Measurements from ENCODE around the gene TEKT1.

TEKT1 gene

GRCh38 chr17:6756425-6757031, 75.0 kb downstream of the TEKT1 start:
- no peak for FAIRE-seq

- FAIRE-seq, result no peak
These were observed 75.8 kb downstream of the TEKT1 start, which contains the start of gene XAF1 for GRCh38 chr17:6755731-6756184. XAF1 (plus strand) TSS chr17:6756046; CDS start chr17:6756079, 33 bp downstream.

- FAIRE-seq, result no peak
These were observed 76.2 kb downstream of the TEKT1 start for GRCh38 chr17:6755281-6755680.

GRCh38 chr17:6753546-6753945, 78.0 kb downstream of the TEKT1 start:
- no peak for FAIRE-seq

- FAIRE-seq, result peak; percentile 37
These were observed 78.5 kb downstream of the TEKT1 start for GRCh38 chr17:6753006-6753445.

- no peak for FAIRE-seq
These were observed 79.2 kb downstream of the TEKT1 start for GRCh38 chr17:6752068-6752909.

- FAIRE-seq, result no peak
These were observed 82.0 kb downstream of the TEKT1 start for GRCh38 chr17:6749519-6749918.

DNA sequence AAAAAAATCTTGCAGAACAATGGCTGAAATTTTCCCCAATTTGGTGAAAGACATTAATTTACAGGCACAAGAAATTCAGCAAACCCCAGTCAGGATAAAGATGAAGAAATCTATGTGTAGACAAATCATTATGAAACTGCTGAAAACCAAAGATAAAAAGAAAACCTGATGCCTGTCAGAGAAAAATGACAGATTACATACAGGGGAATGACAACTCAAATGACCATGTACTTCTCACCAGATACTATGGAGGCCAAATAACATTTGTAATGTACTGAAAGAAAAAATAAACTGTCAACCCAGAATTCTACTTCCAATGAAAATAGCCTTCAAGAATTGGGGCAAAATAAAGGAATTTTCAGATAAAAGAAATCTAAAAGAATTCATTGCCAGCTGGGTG, 82.9 kb downstream of the TEKT1 start:
- no peak for FAIRE-seq
